Measurements from ENCODE around the gene ANKRD29.

GRCh38 chr18:23704806-23705205 is 42.1 kb upstream of the ANKRD29 start:
- TF ChIP-seq RCOR1 (IDR thresholded peaks at IDR 0.05; ENCODE audit: low read length), result no peak
- TF ChIP-seq, protein P1, sequence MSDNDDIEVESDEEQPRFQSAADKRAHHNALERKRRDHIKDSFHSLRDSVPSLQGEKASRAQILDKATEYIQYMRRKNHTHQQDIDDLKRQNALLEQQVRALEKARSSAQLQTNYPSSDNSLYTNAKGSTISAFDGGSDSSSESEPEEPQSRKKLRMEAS (IDR thresholded peaks at IDR 0.05; ENCODE audit: low read depth), result no peak
- TF ChIP-seq, protein P2, sequence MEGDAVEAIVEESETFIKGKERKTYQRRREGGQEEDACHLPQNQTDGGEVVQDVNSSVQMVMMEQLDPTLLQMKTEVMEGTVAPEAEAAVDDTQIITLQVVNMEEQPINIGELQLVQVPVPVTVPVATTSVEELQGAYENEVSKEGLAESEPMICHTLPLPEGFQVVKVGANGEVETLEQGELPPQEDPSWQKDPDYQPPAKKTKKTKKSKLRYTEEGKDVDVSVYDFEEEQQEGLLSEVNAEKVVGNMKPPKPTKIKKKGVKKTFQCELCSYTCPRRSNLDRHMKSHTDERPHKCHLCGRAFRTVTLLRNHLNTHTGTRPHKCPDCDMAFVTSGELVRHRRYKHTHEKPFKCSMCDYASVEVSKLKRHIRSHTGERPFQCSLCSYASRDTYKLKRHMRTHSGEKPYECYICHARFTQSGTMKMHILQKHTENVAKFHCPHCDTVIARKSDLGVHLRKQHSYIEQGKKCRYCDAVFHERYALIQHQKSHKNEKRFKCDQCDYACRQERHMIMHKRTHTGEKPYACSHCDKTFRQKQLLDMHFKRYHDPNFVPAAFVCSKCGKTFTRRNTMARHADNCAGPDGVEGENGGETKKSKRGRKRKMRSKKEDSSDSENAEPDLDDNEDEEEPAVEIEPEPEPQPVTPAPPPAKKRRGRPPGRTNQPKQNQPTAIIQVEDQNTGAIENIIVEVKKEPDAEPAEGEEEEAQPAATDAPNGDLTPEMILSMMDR (IDR thresholded peaks at IDR 0.05), result no peak
- no peak for TF ChIP-seq JUND (IDR thresholded peaks at IDR 0.05)
- no peak for TF ChIP-seq TCF12 (IDR thresholded peaks at IDR 0.05)
- no peak for TF ChIP-seq POLR2AphosphoS5 (IDR thresholded peaks at IDR 0.05; ENCODE audit: low read depth, low read length)
- TF ChIP-seq ELF1 (IDR thresholded peaks at IDR 0.05), result no peak

Data from SK-N-SH (cell line).